RWPE2 (cell line): ENCODE data around the gene ZFP42.

Experiments
- ATAC-seq: fragments of 200-7000 bp; cut with Tn5 transposase; 3 replicates; pipeline ENCODE4 v1.9.1; 2021; ENCODE audit warnings: low read depth
- DNase-seq: peaks from one replicate; pipeline ENCODE4 v3.0.0-alpha.2; 2020; ENCODE audit warnings: low spot score
- H3K27ac ChIP-seq: fragments of 450-650 bp; 2 replicates; pipeline ENCODE4 v1.5.1; 2017; ENCODE audit warnings: mild to moderate bottlenecking; ENCODE audit not compliant: poor library complexity, severe bottlenecking
- H3K27me3 ChIP-seq: fragments of 250-450 bp; sonication (Bioruptor Pico); 2 replicates; pipeline ENCODE4 v1.5.1; 2021; ENCODE audit warnings: mild to moderate bottlenecking, moderate library complexity; ENCODE audit not compliant: insufficient read depth, poor library complexity, severe bottlenecking
- H3K36me3 ChIP-seq: fragments of 250-450 bp; sonication (Bioruptor Pico); 2 replicates; pipeline ENCODE4 v1.5.1; 2020; ENCODE audit warnings: low read depth, mild to moderate bottlenecking, moderate library complexity
- H3K4me1 ChIP-seq: fragments of 250-450 bp; sonication (Bioruptor Pico); 2 replicates; pipeline ENCODE4 v1.5.1; 2021; ENCODE audit warnings: mild to moderate bottlenecking, moderate library complexity; ENCODE audit not compliant: insufficient read depth, poor library complexity, severe bottlenecking
- H3K4me3 ChIP-seq: fragments of 250-450 bp; sonication (Bioruptor Pico); 2 replicates; pipeline ENCODE4 v1.5.1; 2021; ENCODE audit warnings: mild to moderate bottlenecking, moderate library complexity; ENCODE audit not compliant: severe bottlenecking
- H3K9me3 ChIP-seq: fragments of 250-450 bp; sonication (Bioruptor Pico); 2 replicates; pipeline ENCODE4 v1.5.1; 2021; ENCODE audit warnings: mild to moderate bottlenecking, moderate library complexity; ENCODE audit not compliant: severe bottlenecking
- CTCF ChIP-seq: fragments of 450-650 bp; IDR thresholded peaks from one replicate; pipeline ENCODE4 v1.5.1; 2017; ENCODE audit warnings: mild to moderate bottlenecking, moderate library complexity; ENCODE audit not compliant: poor library complexity, severe bottlenecking

Gene ZFP42

DNA sequence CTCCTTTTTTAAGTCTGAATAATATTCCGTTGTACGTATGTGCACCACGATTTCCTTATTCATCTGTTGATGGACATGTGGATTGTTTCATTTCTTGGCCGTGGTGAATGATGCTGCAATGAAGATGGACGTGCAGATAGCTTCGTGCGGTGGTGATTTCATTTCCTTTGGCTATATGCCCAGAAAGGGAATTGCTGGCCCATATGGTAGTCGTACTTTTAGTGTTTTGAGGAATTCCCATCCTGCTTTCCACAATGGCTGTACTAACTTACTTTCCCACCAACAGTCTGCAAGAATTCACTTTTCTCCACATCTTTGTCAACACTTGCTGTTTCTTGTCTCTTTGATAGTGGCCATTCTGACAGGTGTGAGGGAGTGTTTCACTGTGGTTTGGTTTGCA lies 12.8 kb downstream of the ZFP42 start:
- no peak overlapping the region for H3K4me3 ChIP-seq
- H3K36me3 ChIP-seq, result no peaks in the 10 kb centered on the region
- TF ChIP-seq CTCF, result no peak
- DNase-seq, result no peak
- ATAC-seq, result peak; percentile 87
- no peaks in the 10 kb centered on the region for H3K27me3 ChIP-seq
- peak overlapping the region; percentile 44 for H3K27ac ChIP-seq
- no peaks in the 10 kb centered on the region for H3K4me1 ChIP-seq
- no peaks in the 10 kb centered on the region for H3K9me3 ChIP-seq

DNA sequence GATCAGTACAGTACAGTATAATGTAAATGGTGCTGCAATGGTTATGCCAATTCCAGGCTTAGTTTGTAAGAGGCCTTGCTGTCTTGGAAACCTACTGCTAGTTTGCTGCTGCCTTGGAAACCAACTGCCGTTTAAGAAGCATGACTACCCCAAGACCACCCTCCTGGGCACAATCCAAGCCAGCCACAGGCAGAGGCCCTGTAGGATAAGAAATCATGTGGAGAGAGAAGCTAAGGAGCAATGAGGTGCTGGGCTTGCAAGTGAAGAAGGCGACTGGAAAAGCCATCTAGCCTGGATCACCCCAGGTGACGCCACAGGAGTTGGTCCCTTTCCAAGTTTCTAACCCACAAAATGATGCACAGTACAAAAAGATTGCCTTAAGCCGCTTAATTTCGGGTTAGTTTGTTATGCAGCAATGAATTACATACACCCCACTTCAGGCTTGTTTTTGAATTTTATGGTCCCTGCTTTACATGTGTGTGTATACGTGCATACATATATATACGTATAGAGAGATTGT lies 16.9 kb downstream of the ZFP42 start:
- ATAC-seq (no peak), DNase-seq (no peak)
- Histone ChIP-seq H3K4me3 (no peak overlapping the region), H3K27ac (no peak overlapping the region), H3K36me3 (no peaks in the 10 kb centered on the region), H3K4me1 (peaks cover 15% of the 10 kb centered on the region), H3K9me3 (no peaks in the 10 kb centered on the region), H3K27me3 (no peaks in the 10 kb centered on the region)
- no peak for TF ChIP-seq CTCF

- Histone ChIP-seq H3K4me1 (peaks cover 15% of the 10 kb centered on the region), H3K27me3 (no peaks in the 10 kb centered on the region), H3K4me3 (no peak overlapping the region), H3K27ac (peak overlapping the region; percentile 79), H3K9me3 (no peaks in the 10 kb centered on the region), H3K36me3 (no peaks in the 10 kb centered on the region)
- TF ChIP-seq CTCF, result no peak
- DNase-seq (no peak), ATAC-seq (peak; percentile 91)
These were observed 19.7 kb downstream of the ZFP42 start for GRCh38 chr4:188015025-188015940.

- Histone ChIP-seq H3K4me3 (no peak overlapping the region), H3K27ac (peak overlapping the region; percentile 79), H3K27me3 (no peaks in the 10 kb centered on the region), H3K36me3 (no peaks in the 10 kb centered on the region), H3K4me1 (peaks cover 20% of the 10 kb centered on the region), H3K9me3 (no peaks in the 10 kb centered on the region)
- no peak for TF ChIP-seq CTCF
- no peak for ATAC-seq
- DNase-seq, result no peak
These were observed 21.2 kb downstream of the ZFP42 start for GRCh38 chr4:188016754-188017153.

DNA sequence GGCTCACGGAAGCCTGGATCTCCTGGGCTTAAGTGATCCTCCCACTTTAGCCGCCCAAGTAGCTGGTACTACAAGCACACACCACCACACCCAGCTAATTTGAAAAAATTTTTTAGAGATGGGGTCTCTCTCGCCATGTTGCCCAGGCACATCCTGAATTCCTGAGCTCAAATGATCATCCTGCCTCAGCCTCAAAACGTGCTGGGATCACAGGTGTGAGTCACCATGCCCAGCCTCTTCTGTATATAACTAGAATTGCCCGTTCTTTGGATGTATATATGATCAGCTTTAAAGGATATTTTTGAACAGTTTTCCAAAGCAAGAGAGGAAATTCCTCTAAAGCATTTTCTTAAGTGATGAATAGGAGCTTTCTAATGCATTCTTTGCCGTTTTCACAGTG lies 22.7 kb downstream of the ZFP42 start:
- no peaks in the 10 kb centered on the region for H3K27me3 ChIP-seq
- H3K4me1 ChIP-seq, result peaks cover 31% of the 10 kb centered on the region
- ATAC-seq (no peak), DNase-seq (no peak)
- no peak for TF ChIP-seq CTCF
- no peaks in the 10 kb centered on the region for H3K36me3 ChIP-seq
- no peak overlapping the region for H3K4me3 ChIP-seq
- no peak overlapping the region for H3K27ac ChIP-seq
- no peaks in the 10 kb centered on the region for H3K9me3 ChIP-seq
